Femur (tissue), 1 donor: ENCODE data around the gene CLPSL2.
A peak's percentile ranks its signal among the peaks of the same experiment; 100 is the strongest.
"Not testable (repeated sequence)": the region's sequence is repeated elsewhere in the genome, so short reads cannot be mapped to it uniquely, and the experiment has no call there.

Experiments used
- DNase-seq: peaks from one replicate; pipeline ENCODE4 v3.0.0-alpha.2; 2017

CLPSL2 gene

GRCh38 chr6:35776364-35777215 is at the start of gene CLPSL2:
TSS of gene CLPSL2 (plus strand) at chr6:35776598. CDS start at chr6:35776619, 21 bp downstream.
- peak; percentile 31 for DNase-seq

DNA sequence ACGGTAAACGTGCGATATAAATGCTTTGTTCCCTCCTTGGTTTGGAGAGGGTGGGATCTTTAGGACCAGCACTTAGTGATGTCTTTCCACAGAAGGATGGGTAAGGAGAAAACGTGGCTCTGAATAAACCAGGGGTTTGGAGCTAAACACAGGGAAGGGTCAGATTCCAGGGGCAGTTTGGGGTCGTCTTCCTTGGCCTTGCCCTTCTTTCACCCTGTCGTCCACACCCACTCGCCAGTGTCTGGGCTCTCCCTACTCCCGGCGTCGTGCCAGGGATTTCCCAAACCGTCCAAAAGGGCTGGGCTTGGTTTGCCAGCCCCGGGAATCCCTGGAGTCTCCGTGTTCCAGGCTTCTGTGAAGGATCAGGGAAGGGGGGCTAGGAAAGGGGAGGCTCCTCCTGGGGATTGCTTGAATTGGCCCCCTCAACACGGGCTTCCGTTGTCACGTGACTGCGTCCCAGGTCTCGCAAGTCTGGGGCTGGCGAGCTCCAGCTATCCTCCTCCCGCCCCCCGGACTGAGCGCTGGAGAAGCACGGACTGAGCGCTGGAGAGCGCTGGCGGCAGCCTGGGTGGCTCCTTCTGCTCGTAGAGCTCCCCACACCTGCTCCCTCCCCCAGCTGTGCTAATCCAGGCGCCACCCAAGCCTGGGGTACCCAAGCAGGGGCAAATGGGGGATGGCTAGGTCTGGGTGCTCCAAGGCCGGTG is 49.0 kb upstream of the CLPSL2 start:
- peak; percentile 87 for DNase-seq

- peak; percentile 94 for DNase-seq
Observed at GRCh38 chr6:35727935-35728682, 48.3 kb upstream of the CLPSL2 start.

- no peak for DNase-seq
Observed at GRCh38 chr6:35728683-35729678, 47.4 kb upstream of the CLPSL2 start.

GRCh38 chr6:35729722-35730121 is 46.7 kb upstream of the CLPSL2 start:
- DNase-seq: no peak

- DNase-seq: no peak
Observed at GRCh38 chr6:35730745-35731413, 45.5 kb upstream of the CLPSL2 start.

GRCh38 chr6:35731414-35731735 is 45.0 kb upstream of the CLPSL2 start:
- DNase-seq: peak; percentile 95

DNA sequence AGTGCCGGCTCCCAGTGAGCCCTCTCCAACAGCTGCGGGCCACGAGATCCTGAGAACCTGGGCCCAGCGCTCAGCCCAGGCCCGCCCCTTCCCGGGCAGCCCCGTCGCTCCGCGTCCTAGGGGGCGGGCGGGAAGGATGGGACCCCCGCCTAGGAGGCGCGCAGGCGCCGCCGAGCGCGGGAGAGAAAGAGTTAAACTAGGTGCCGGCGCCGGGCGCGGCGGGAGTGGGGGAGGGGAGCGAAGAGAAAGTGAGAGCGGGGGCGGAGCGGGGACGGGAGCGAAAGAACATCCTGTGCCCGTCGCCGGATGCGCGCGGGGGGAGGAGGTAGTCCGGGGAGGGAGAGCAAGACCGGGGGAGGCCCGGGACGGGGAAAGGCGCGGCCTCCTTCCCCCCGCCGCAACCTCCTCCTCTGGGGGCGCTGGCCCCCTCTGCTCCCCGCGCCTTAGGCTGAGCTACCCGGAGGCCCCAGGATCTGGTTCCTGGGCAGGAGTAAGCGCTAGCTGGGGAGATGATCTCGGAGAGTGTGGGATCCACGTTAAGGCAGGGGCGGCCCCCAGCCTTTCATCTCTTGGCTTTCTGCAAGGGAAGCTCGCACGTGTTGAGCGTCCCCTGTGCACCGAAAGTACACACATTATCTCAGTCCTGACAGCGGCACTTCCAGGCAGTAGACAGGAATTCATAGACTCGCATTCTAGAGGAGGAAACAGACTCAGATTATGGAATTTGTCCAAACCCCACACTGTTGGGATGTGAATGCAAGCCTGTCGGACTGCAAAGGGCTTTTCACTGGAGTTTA is 44.5 kb upstream of the CLPSL2 start:
- DNase-seq: peak; percentile 94

GRCh38 chr6:35733633-35734032 is 42.8 kb upstream of the CLPSL2 start:
- DNase-seq: no peak

DNA sequence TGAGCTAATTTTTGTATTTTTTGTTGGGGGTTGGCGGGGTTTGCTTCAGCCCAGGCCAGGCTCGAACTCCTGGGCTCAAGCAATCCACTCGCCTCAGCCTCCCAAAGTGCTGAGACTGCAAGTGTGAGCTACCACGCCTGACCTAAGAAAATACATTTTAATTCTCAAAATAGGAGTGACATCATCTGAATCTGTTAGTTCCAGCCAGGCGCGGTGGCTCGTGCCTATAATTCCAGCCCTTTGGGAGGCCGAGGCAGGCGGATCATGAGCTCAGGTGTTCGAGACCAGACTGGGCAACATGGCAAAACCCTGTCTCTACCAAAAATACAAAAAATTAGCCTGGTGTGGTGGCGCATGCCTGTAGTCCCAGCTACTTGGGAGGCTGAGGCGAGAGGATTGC is 42.1 kb upstream of the CLPSL2 start:
- DNase-seq: not testable (repeated sequence)

DNA sequence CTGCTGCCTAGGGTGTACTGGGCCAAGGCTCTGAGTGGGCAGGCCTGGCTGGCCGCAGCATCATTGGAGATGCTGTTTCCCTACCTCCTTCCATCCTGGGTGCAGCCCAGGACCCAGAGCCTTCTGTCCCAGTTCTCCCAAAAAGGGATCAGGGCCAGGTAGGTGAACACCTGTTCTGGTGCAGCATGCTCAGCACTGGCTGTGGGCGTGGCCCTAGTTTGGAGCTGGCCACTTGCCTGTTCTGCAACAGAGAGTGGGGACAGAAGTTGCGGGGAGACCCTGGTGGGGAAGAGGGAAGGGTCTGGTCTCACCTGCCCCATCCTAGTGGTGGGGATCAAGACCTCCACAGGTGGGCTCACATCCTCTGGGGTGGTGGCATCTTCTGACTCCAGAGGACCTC is 40.9 kb upstream of the CLPSL2 start:
- DNase-seq: no peak

GRCh38 chr6:35736253-35736894 is 40.0 kb upstream of the CLPSL2 start:
- DNase-seq: peak; percentile 80

DNA sequence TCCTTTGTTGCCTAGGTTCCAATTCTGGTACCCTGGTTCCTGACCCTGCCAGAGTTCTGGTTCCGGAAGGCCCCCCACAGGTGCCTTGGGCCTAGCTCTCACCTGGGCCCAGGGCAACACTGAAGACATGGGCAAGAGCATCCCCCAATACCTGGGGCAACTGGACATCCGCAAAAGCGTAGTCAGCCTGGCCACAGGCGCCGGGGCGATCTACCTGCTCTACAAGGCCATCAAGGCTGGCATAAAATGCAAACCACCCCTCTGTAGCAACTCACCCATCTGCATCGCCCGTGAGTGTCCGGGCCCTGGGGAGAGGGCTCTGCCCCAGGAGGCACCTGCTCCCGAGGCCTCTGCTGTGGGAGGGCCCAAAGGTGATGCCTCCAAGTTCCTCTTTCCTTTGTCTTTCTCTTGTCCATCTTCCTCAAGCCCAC is 39.4 kb upstream of the CLPSL2 start, which contains the start of gene ARMC12:
ARMC12 (plus strand) TSS at position 51 of the 431 bp plus-strand sequence; CDS start at position 128, 77 bp downstream.
- no peak for DNase-seq

GRCh38 chr6:35737413-35738211 is 38.8 kb upstream of the CLPSL2 start:
- DNase-seq: no peak

- DNase-seq: no peak
Observed at GRCh38 chr6:35739645-35740524, 36.5 kb upstream of the CLPSL2 start.

DNA sequence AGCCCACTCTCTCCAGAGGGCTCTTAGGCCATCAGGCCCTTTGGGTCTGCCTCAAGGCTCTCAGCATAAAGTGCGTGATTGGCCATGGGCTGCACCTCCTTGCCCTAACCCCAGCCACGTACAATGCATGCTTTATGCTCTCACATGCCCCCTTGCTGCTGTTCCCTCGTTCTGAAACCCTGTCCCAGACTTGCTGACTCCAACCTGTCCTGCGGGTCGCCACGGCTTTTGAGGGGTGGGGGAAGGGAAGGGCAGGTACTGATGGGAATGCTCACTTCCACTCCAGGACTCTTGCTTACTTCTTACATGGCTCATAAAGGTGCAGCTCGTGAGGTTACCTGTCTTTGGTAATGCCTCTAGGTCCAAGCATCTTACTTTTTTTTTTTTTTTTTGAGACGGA is 33.6 kb upstream of the CLPSL2 start:
- DNase-seq: no peak

DNA sequence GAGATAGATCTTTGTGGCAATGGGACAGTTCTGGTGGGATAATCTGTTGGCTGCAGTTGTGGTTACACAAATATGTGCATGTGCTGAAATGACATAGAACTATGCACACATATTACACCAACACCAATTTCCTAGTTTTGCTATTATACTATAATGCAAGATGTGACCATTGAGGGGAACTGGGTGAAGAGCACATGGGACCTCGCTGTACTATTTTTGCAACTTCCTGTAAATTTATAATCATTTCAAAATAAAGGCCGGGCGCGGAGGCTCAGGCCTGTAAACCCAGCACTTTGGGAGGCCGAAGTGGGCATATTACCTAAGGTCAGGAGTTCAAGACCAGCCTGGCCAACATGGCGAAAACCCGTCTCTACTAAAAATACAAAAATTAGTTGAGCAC is 30.9 kb upstream of the CLPSL2 start:
- no peak for DNase-seq

GRCh38 chr6:35746516-35746915 is 29.9 kb upstream of the CLPSL2 start:
- no peak for DNase-seq
